Neural crest cell (in vitro differentiated cells): ENCODE data around the gene CCDC78. TPM values are rescaled to one million over a fixed set of nuclear protein-coding genes. Genes with fewer than 3 reads are reported as not detected.

Source experiments
- DNase-seq: peaks from one replicate; pipeline ENCODE4 v3.0.0; 2021; ENCODE audit warnings: low read depth, mixed read lengths, low spot score
- H3K27ac Mint-ChIP-seq: one replicate; pipeline ENCODE4 v1.8.0; 2021; ENCODE audit warnings: mild to moderate bottlenecking, mixed read lengths; ENCODE audit not compliant: unreplicated experiment
- H3K27me3 Mint-ChIP-seq: 2 replicates; pipeline ENCODE4 v1.8.0; 2021; ENCODE audit warnings: low read depth, mild to moderate bottlenecking, mixed read lengths
- H3K36me3 Mint-ChIP-seq: 2 replicates; pipeline ENCODE4 v1.8.0; 2021; ENCODE audit warnings: low read depth, mild to moderate bottlenecking, mixed read lengths
- H3K4me1 Mint-ChIP-seq: 2 replicates; pipeline ENCODE4 v1.8.0; 2021; ENCODE audit warnings: mixed read lengths
- H3K4me3 Mint-ChIP-seq: one replicate; pipeline ENCODE4 v1.8.0; 2021; ENCODE audit warnings: mild to moderate bottlenecking, mixed read lengths
- H3K9me3 Mint-ChIP-seq: 2 replicates; pipeline ENCODE4 v1.8.0; 2021; ENCODE audit warnings: mixed read lengths
- total RNA-seq: library from RNA; stranded (reverse); gene quantifications from 2 replicates; pipeline ENCODE4 v1.2.1, GENCODE V29; 2021
- TF ChIP-seq, protein P1 (sequence below): fragments of 200-600 bp; sonication (generic); conservative IDR thresholded peaks from 2 replicates; pipeline ENCODE4 v1.5.0; 2021; ENCODE audit warnings: antibody characterized with exemption, mild to moderate bottlenecking

The CCDC78 gene
- total RNA-seq, 1 donor from 2014 or later = 7.0 TPM

DNA sequence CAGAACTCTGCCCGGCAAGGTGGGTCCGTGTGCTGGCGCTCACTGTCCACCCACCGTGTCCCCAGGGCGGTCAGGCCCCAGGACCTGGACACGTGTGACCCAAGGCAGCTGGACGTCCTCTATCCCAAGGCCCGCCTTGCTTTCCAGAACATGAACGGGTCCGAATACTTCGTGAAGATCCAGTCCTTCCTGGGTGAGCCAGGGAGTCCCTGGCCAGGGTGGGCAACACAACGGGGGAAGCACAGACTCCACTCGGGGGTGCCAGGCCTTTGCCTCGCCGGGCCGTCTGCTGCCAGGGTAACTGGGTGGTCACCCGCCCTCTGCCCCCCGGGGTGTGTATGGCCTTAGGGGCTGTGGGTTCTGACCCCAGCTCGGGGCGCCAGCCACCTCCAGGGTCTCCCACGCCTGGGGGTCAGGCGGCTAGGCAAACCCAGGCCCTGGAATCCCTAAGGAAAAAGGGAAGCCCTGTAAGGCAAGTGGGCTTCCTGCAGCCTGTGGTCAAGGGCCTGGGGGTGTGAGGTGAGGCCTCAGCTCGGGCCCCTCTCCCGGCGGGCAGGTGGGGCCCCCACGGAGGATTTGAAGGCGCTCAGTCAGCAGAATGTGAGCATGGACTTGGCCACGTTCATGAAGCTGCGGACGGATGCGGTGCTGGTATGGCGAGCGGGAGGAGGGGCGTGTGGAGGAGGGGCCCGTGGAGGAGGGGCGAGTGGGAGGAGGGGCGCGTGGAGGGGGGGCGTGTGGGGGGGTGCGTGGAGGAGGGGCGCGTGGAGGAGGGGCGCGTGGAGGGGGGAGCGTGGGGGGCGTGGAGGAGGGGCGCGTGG, 40.8 kb upstream of the CCDC78 start:
- TF ChIP-seq, protein P1, sequence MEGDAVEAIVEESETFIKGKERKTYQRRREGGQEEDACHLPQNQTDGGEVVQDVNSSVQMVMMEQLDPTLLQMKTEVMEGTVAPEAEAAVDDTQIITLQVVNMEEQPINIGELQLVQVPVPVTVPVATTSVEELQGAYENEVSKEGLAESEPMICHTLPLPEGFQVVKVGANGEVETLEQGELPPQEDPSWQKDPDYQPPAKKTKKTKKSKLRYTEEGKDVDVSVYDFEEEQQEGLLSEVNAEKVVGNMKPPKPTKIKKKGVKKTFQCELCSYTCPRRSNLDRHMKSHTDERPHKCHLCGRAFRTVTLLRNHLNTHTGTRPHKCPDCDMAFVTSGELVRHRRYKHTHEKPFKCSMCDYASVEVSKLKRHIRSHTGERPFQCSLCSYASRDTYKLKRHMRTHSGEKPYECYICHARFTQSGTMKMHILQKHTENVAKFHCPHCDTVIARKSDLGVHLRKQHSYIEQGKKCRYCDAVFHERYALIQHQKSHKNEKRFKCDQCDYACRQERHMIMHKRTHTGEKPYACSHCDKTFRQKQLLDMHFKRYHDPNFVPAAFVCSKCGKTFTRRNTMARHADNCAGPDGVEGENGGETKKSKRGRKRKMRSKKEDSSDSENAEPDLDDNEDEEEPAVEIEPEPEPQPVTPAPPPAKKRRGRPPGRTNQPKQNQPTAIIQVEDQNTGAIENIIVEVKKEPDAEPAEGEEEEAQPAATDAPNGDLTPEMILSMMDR = no peak
- DNase-seq = no peak
- H3K9me3 Mint-ChIP-seq = no peaks in the 10 kb centered on the region
- H3K4me3 Mint-ChIP-seq = no peak overlapping the region
- no peaks in the 10 kb centered on the region for H3K27me3 Mint-ChIP-seq
- no peak overlapping the region for H3K27ac Mint-ChIP-seq
- H3K36me3 Mint-ChIP-seq = no peaks in the 10 kb centered on the region
- H3K4me1 Mint-ChIP-seq = no peaks in the 10 kb centered on the region

DNA sequence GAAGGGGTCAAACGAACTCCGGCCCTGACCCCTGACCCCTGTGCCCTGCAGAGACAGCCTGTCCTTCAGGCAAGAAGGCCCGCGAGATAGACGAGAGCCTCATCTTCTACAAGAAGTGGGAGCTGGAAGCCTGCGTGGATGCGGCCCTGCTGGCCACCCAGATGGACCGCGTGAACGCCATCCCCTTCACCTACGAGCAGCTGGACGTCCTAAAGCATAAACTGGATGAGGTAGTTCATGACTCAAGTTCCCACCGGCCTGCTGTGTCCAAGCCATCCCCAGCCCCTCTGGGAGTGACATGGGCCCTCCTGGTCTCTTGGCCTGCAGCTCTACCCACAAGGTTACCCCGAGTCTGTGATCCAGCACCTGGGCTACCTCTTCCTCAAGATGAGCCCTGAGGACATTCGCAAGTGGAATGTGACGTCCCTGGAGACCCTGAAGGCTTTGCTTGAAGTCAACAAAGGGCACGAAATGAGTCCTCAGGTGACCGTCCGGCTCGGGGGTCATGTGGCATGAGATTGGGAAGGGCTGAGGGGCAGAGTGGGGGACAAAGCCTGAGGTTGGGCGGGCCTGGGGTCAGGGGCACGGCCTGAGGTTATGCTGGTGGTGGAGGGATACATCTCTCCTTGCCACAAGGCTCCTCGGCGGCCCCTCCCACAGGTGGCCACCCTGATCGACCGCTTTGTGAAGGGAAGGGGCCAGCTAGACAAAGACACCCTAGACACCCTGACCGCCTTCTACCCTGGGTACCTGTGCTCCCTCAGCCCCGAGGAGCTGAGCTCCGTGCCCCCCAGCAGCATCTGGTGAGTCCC, 40.0 kb upstream of the CCDC78 start:
- Mint-ChIP-seq H3K4me1 (no peaks in the 10 kb centered on the region), H3K9me3 (no peaks in the 10 kb centered on the region), H3K4me3 (no peak overlapping the region), H3K27ac (peak overlapping the region; percentile 35), H3K36me3 (no peaks in the 10 kb centered on the region), H3K27me3 (no peaks in the 10 kb centered on the region)
- DNase-seq = no peak
- TF ChIP-seq, protein P1 = no peak

DNA sequence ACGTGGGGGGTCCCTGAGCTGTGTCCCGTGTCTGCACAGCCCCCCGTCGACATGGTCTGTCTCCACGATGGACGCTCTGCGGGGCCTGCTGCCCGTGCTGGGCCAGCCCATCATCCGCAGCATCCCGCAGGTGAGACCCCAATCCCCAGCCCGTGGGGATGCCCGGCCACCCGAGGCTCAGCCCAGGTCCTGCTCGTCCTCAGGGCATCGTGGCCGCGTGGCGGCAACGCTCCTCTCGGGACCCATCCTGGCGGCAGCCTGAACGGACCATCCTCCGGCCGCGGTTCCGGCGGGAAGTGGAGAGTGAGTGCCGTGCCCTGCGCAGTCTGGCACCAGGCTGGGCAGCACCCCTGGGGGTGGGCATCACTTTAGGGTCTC, 39.2 kb upstream of the CCDC78 start:
- TF ChIP-seq, protein P1 = no peak
- Mint-ChIP-seq H3K27me3 (no peaks in the 10 kb centered on the region), H3K27ac (no peak overlapping the region), H3K4me1 (no peaks in the 10 kb centered on the region), H3K9me3 (no peaks in the 10 kb centered on the region), H3K36me3 (no peaks in the 10 kb centered on the region), H3K4me3 (no peak overlapping the region)
- no peak for DNase-seq

DNA sequence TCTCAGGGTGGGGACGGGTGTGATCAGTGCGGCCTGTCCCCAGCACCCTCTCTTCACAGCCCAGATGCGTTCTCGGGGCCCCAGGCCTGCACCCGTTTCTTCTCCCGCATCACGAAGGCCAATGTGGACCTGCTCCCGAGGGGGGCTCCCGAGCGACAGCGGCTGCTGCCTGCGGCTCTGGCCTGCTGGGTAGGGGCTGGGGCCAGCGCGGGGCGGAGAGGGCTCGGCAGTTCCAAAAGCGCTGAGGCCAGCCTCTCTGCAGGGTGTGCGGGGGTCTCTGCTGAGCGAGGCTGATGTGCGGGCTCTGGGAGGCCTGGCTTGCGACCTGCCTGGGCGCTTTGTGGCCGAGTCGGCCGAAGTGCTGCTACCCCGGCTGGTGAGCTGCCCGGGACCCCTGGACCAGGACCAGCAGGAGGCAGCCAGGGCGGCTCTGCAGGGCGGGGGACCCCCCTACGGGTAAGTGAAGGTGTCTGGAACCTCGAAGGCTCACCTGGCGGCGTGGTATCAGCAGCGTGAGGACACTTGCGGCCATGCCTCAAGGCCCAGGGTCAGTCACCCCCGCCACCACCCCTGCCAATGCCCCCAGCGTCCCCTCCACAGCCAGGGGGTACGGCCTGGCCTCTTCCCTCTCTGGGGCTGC, 38.7 kb upstream of the CCDC78 start:
- Mint-ChIP-seq H3K27me3 (no peaks in the 10 kb centered on the region), H3K4me3 (no peak overlapping the region), H3K9me3 (no peaks in the 10 kb centered on the region), H3K4me1 (no peaks in the 10 kb centered on the region), H3K36me3 (no peaks in the 10 kb centered on the region), H3K27ac (no peak overlapping the region)
- no peak for DNase-seq
- TF ChIP-seq, protein P1 = no peak

DNA sequence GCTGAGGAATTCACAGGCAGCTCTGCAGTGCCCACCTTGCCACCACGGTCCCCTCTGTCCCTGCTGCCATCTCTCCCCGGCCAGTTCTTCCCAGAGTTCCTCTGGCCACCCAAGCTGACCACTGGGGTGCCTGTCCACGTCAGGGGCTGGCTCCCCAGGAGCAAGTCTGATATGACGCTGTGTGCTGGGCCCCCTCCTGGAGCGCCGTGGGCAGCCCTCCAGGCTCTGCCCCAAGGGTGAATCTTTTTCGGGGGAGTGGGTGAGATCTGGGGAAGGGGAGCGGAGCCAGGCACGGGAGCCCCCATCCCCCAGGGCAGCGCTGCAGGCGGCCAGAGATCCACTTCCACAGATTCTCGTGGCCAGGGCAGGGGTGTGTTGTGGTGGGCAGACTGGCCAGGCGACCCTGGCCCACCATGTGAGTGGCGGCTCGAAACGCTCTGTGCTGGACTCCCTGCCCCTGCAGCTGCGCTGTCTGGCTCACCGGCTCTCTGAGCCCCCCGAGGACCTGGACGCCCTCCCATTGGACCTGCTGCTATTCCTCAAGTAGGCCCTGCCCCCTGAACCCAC, 38.0 kb upstream of the CCDC78 start:
- no peaks in the 10 kb centered on the region for H3K4me1 Mint-ChIP-seq
- no peaks in the 10 kb centered on the region for H3K9me3 Mint-ChIP-seq
- DNase-seq = no peak
- H3K27ac Mint-ChIP-seq = no peak overlapping the region
- TF ChIP-seq, protein P1 = no peak
- H3K36me3 Mint-ChIP-seq = no peaks in the 10 kb centered on the region
- H3K27me3 Mint-ChIP-seq = no peaks in the 10 kb centered on the region
- H3K4me3 Mint-ChIP-seq = no peak overlapping the region
